AG09319 (cell line): ENCODE results near the gene ADARB1.

Source experiments
- DNase-seq: peaks from one replicate; pipeline ENCODE4 v3.0.0-alpha.2; 2010; ENCODE audit warnings: low read depth; ENCODE audit errors: extremely low read depth
- CTCF ChIP-seq: IDR thresholded peaks from 2 replicates; pipeline ENCODE4 v1.5.1; 2011; ENCODE audit warnings: low read depth, mild to moderate bottlenecking, inconsistent platforms, low read length, moderate library complexity

ADARB1 gene

GRCh38 chr21:45040739-45041138 is 33.6 kb upstream of the ADARB1 start:
- no peak for DNase-seq
- TF ChIP-seq CTCF, result no peak

- TF ChIP-seq CTCF, result no peak
- DNase-seq, result peak; percentile 73
These were observed 33.0 kb upstream of the ADARB1 start for GRCh38 chr21:45041351-45041805.

GRCh38 chr21:45041984-45042663 is 32.3 kb upstream of the ADARB1 start:
- DNase-seq, result no peak
- TF ChIP-seq CTCF, result no peak

- TF ChIP-seq CTCF, result no peak
- DNase-seq, result no peak
These were observed 31.7 kb upstream of the ADARB1 start for GRCh38 chr21:45042664-45043161.

- DNase-seq, result no peak
- no peak for TF ChIP-seq CTCF
These were observed 30.8 kb upstream of the ADARB1 start for GRCh38 chr21:45043541-45044020.

GRCh38 chr21:45045481-45045880 is 28.9 kb upstream of the ADARB1 start:
- DNase-seq, result no peak
- no peak for TF ChIP-seq CTCF

GRCh38 chr21:45047257-45047656 is 27.1 kb upstream of the ADARB1 start:
- no peak for TF ChIP-seq CTCF
- DNase-seq, result no peak
